ENCODE measurements around the gene WDR82. TPM values are rescaled to one million over a fixed set of nuclear protein-coding genes. Genes with fewer than 3 reads are reported as not detected.

The WDR82 gene
- total and polyA plus RNA-seq, 12 donors = 19.3 to 78.4 (median 69.4) TPM

- 86 to 93% methylated on average over 11 of the region's 11 CpGs for WGBS, 2 donors
- DNase-seq (no peak), ATAC-seq (no peak)
- intact Hi-C loops (cut with DNase I) = loop anchor here in 2 of 10 donors (5.0 to 10.0 kb wide), 2 partner anchors 35 to 47 kb away; no protein-coding TSS in a partner anchor
- Histone ChIP-seq H3K9me3 (no peaks in the 10 kb centered on the region), H3K27me3 (no peaks in the 10 kb centered on the region), H3K4me3 (no peak overlapping the region), H3K36me3 (peaks cover 0 to 29% (median 3%) of the 10 kb centered on the region in 9 donors), H3K4me1 (peaks cover 4 to 28% (median 19%) of the 10 kb centered on the region in 9 donors), H3K27ac (no peak overlapping the region)
- TF ChIP-seq CTCF (IDR thresholded peaks at IDR 0.05) = no peak
Measured at GRCh38 chr3:52297242-52298148, 19.0 kb upstream of the WDR82 start.

GRCh38 chr3:52295671-52296208 is 17.3 kb upstream of the WDR82 start:
- Histone ChIP-seq H3K9me3 (no peaks in the 10 kb centered on the region), H3K4me1 (peaks cover 4 to 28% (median 19%) of the 10 kb centered on the region in 9 donors), H3K36me3 (peaks cover 0 to 46% (median 13%) of the 10 kb centered on the region in 9 donors), H3K27me3 (no peaks in the 10 kb centered on the region), H3K4me3 (no peak overlapping the region), H3K27ac (no peak overlapping the region)
- DNase-seq (no peak), ATAC-seq (no peak)
- no peak for TF ChIP-seq CTCF (IDR thresholded peaks at IDR 0.05)
- 91 to 92% methylated on average over 5 of the region's 5 CpGs for WGBS, 2 donors
- intact Hi-C loops (cut with DNase I) = loop anchor here in 3 of 10 donors (2.0 to 10.0 kb wide), 3 partner anchors 37 to 49 kb away; no protein-coding TSS in a partner anchor

- H3K36me3 ChIP-seq = peaks cover 0 to 51% (median 14%) of the 10 kb centered on the region in 9 donors
- TF ChIP-seq CTCF (IDR thresholded peaks at IDR 0.05) = no peak
Measured at GRCh38 chr3:52294320-52295150, 16.1 kb upstream of the WDR82 start.

More at GRCh38 chr3:52294320-52295150, 16.1 kb upstream of the WDR82 start:
- H3K27me3 ChIP-seq = no peaks in the 10 kb centered on the region
- intact Hi-C loops (cut with DNase I) = loop anchor here in 5 of 10 donors (2.0 to 10.0 kb wide), 5 partner anchors 38 to 62 kb away; no protein-coding TSS in a partner anchor
- ATAC-seq (no peak), DNase-seq (no peak)
- 90 to 91% methylated on average over 11 of the region's 11 CpGs for WGBS, 2 donors
- no peak overlapping the region for H3K4me3 ChIP-seq
- H3K4me1 ChIP-seq = peaks cover 0 to 19% (median 10%) of the 10 kb centered on the region in 9 donors
- no peaks in the 10 kb centered on the region for H3K9me3 ChIP-seq
- no peak overlapping the region for H3K27ac ChIP-seq

Measured in heart right ventricle (tissue), 16 donors.